ENCODE results near the gene MMEL1. TPM values are rescaled to one million over a fixed set of nuclear protein-coding genes. Genes with fewer than 3 reads are reported as not detected.

Gene MMEL1
- total and polyA plus RNA-seq, 7 donors, result 0.66 to 37.2 (median 4.2) TPM; not detected in 1

- peak overlapping the region; percentile 79 to 94 (median 82) for H3K27ac ChIP-seq
- no peaks in the 10 kb centered on the region for H3K9me3 ChIP-seq
- 3 to 9% methylated on average over 27 of the region's 27 CpGs for WGBS, 2 donors
- TF ChIP-seq POLR2AphosphoS5 (IDR thresholded peaks at IDR 0.05), result peak in 1 of 4 donors; percentile 1
- TF ChIP-seq, protein P1, sequence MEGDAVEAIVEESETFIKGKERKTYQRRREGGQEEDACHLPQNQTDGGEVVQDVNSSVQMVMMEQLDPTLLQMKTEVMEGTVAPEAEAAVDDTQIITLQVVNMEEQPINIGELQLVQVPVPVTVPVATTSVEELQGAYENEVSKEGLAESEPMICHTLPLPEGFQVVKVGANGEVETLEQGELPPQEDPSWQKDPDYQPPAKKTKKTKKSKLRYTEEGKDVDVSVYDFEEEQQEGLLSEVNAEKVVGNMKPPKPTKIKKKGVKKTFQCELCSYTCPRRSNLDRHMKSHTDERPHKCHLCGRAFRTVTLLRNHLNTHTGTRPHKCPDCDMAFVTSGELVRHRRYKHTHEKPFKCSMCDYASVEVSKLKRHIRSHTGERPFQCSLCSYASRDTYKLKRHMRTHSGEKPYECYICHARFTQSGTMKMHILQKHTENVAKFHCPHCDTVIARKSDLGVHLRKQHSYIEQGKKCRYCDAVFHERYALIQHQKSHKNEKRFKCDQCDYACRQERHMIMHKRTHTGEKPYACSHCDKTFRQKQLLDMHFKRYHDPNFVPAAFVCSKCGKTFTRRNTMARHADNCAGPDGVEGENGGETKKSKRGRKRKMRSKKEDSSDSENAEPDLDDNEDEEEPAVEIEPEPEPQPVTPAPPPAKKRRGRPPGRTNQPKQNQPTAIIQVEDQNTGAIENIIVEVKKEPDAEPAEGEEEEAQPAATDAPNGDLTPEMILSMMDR (IDR thresholded peaks at IDR 0.05), result no peak
- peak overlapping the region in 3 of 4 donors; percentile 46 to 52 (median 51) for H3K4me3 ChIP-seq
- peaks cover 14 to 57% (median 46%) of the 10 kb centered on the region in 3 donors for H3K27me3 ChIP-seq
- H3K36me3 ChIP-seq, result no peaks in the 10 kb centered on the region
- H3K4me1 ChIP-seq, result peaks cover 0 to 59% (median 43%) of the 10 kb centered on the region in 4 donors
- intact Hi-C loops (cut with DNase I), result loop anchor here (1.0 to 5.0 kb wide), 3 partner anchors 21 to 133 kb away; partner anchors contain the start of genes PANK4 and PRXL2B
- DNase-seq, result no peak
These were observed 85.4 kb downstream of the MMEL1 start for GRCh38 chr1:2547210-2548067.

DNA sequence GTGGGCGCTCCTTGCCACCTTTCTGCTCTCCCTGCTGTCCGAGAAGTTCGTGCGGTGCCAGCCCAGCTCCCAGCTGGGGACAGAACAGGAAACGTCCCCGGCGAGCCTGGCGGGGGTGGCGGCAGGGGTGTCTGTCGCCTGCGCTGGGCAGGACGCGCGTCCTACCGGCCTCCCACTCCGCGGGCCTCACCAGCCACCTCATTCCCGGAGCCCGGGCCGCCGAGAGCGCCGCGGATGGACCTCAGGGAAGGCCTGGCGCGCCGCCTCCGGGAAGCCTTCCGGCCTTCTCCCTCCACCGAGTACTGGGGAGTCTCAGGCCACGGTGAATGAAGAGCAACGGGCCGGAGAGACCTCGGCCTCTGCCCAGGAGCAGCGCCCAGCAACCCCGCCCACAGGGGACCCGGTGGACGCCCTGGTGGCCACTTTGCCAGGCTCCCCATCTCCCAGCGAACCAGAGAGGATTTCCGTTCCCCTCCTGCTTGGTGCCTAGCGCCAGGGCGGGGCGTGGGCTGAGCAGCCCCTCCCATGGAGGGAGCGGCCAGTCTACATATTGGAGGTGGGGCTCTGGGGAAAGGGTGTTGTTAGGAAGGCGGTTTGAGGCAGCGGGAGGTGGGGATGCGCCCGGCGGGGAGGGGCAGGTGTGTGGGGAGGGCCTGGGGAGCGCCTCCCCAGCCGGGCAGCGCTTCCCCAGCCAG lies 86.2 kb downstream of the MMEL1 start:
- peak overlapping the region; percentile 36 to 52 (median 48) for H3K4me3 ChIP-seq
- peaks cover 0 to 59% (median 43%) of the 10 kb centered on the region in 4 donors for H3K4me1 ChIP-seq
- TF ChIP-seq POLR2A (IDR thresholded peaks at IDR 0.05), result peak in 1 of 2 donors; percentile 50
- TF ChIP-seq, protein P1 (IDR thresholded peaks at IDR 0.05), result no peak
- TF ChIP-seq POLR2AphosphoS5 (IDR thresholded peaks at IDR 0.05), result peak; percentile 23 to 70 (median 52)
- DNase-seq, result peak; percentile 93
- H3K9me3 ChIP-seq, result no peaks in the 10 kb centered on the region
- no peaks in the 10 kb centered on the region for H3K36me3 ChIP-seq
- H3K27me3 ChIP-seq, result peaks cover 15 to 60% (median 49%) of the 10 kb centered on the region in 3 donors
- intact Hi-C loops (cut with DNase I), result loop anchor here (5.0 kb wide), 1 partner anchor 41 kb away; the partner anchor contains the start of gene PRXL2B
- peak overlapping the region; percentile 79 to 94 (median 82) for H3K27ac ChIP-seq
- WGBS, 2 donors, result 1% methylated on average over 52 of the region's 52 CpGs

- Histone ChIP-seq H3K9me3 (no peaks in the 10 kb centered on the region), H3K27ac (peak overlapping the region; percentile 79 to 94 (median 82)), H3K4me3 (peak overlapping the region; percentile 36 to 52 (median 48)), H3K27me3 (peaks cover 19 to 68% (median 53%) of the 10 kb centered on the region in 3 donors), H3K36me3 (no peaks in the 10 kb centered on the region), H3K4me1 (peaks cover 0 to 61% (median 46%) of the 10 kb centered on the region in 4 donors)
- DNase-seq, result peak; percentile 96
- WGBS, 2 donors, result 2 to 3% methylated on average over 43 of the region's 43 CpGs
- TF ChIP-seq, protein P1 (IDR thresholded peaks at IDR 0.05), result no peak
- TF ChIP-seq POLR2AphosphoS5 (IDR thresholded peaks at IDR 0.05), result peak in 3 of 4 donors; percentile 16 to 57 (median 18)
- TF ChIP-seq EP300 (IDR thresholded peaks at IDR 0.05), result no peak
- TF ChIP-seq POLR2A (IDR thresholded peaks at IDR 0.05), result peak in 1 of 2 donors; percentile 39
- intact Hi-C loops (cut with DNase I), result loop anchor here (5.0 kb wide), 1 partner anchor 41 kb away; the partner anchor contains the start of gene PRXL2B
These were observed 86.9 kb downstream of the MMEL1 start for GRCh38 chr1:2545754-2546514.

Data from sigmoid colon (tissue), 7 donors.